Stimulated activated CD4-positive, alpha-beta T cell treated with anti-CD3 and anti-CD28 coated beads, TNF-alpha, amount 100 ng/mL, for 4 hours (primary cell): ENCODE measurements around the gene ADAMTS2.

Experiments used
- DNase-seq, 3 experiments: peaks; one replicate each; pipeline ENCODE4 v3.0.0-alpha.2; 2020; ENCODE audit warnings: low read depth in 3 of 3

The ADAMTS2 gene

GRCh38 chr5:179194941-179195381 lies 150.3 kb downstream of the ADAMTS2 start:
- DNase-seq: no peak

GRCh38 chr5:179194201-179194910 lies 150.9 kb downstream of the ADAMTS2 start:
- DNase-seq: no peak

DNA sequence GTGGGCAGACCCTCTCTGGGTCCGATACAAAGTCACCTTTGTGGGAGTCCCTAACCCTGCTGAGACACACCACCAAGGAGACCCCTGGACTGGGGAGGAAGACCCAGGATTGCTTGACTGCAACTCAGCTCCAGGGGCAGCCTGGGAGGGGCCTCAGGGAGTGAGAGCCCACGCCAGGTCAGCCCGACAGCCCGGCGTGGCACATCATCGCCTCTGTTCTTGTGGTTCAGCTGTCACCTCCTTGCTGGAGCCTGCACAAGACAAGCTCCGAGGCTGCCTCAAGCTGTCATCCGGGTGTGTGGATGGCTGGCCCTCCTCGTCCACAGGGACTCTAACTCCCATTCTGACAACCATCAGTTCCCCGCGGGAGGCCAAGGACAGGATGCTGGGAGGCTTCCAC lies 151.5 kb downstream of the ADAMTS2 start:
- no peak for DNase-seq

DNA sequence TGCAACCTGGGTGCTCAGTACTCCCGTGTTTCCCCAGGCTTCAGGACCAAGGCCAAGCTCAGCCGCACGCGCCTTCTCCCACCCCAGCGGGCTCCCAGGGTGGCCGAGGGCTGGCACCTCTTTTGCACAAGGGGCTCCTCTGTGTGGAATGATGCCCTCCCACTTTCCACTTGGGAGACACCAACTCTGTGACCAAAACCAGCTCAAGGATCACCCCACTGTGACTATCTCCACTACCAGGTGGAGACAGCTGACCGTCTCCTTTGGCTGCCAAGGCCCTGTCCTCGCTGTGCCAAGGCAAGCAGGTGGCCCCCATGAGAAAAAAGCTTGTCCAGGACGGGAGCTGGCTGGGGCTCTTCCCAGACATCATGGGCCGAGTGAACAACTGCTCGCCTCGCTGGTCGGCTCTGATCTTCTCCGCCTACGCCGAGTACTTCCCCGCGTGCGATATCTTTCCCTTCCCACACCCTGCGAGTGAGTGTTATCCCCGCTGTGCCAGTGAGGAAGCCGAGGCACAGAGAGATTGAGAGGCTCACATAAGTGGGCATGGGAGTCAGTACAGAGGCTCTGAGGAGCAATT lies 152.3 kb downstream of the ADAMTS2 start:
- DNase-seq: no peak

DNA sequence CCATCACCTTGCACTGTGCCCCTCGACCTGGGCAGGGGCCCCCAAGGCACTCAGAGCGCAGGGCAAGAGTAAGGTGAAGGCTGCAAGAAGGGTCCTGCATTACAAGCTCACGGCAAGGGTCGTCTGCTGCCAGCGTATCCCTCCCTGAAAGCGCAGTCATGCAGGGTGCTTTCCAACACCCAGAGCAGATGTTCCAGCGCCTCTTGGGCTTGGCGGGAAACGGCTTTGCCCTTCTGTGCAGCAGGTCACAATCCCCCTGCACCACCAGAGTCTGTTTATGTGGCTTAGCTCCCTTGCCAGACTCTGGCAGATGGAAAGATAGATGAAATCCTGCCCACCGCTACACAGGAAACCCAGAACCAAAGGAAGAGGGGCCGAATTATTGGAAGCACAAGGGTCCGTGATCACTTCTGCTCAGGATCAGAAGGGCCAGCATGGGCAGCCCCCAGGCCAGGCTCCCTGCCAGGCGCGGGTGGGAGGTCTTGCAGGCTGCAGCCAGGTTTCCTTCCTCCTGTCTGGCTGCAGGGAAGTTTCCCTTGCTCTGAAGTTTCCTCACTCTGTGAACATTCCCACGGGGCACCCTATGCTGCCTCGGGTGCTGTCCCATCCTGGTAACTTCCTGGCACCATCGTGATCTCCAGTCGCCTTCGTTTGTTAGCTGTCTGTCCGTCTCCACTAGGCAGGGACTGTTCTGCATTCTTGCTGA lies 152.9 kb downstream of the ADAMTS2 start:
- DNase-seq: no peak

DNA sequence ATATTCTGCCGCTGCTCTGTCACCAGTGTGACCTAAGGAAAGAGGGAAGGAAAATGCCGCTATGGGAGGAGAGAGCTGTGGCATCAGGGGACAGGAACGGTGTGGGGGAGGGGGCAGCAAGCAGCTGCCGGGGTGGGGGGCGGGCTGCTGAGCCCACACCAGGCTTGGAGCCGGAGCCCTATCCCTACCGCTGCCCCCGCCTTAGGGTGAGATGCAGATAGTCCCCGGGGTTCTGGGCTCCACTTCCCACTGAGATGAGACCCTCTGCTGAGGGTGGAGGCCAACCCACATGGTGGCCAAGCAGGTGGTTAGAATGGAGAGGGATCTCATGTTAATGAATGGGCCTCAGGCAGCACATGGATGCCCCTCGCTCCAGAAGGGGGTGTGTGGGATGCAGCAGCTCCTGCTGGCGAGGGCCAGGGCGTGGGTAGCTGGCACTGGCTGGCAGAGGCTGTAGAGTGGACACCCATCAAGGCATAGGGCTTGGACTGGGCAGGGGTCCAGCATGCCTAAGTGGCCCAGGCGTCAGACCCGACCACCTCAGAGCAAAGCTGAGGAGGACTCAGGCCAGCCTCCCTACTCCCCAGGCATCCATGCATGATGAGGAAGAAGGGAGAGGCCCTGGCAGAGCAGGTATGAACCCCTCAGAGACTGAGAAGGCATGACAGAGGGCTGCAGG lies 153.6 kb downstream of the ADAMTS2 start:
- no peak for DNase-seq

DNA sequence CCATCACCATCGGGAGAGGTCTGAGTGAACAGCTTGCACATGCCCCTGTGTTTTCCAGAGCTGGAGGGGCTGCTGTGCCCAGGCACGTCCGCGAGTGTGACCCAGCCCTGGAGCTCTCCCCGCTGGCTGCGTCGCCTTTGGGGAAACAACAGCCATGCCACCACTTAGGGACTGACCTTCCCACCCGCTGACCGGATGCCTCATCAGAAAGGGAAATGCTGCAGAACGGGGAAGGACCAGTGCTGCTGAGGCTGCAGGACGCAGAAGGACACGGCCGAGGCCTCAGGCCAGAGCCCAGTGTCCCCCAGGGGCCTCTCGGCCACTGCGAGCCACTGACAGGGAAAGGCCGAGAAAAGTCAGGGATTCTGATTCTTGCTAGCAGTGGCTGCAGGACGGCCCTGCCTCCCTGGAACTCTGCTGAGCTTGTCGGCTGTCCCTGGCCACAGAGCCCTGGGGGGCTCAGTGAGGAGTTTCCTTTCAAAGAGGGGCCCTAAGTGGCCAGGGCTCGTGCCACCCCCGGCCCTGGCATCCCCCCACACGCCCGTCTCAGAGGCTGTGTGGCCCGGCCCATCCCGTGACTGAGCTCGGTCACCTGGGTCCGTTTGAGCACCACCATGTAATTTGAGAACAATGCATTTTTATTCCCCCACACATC lies 154.3 kb downstream of the ADAMTS2 start:
- no peak for DNase-seq

- no peak for DNase-seq
Measured at GRCh38 chr5:179188636-179189035, 156.6 kb downstream of the ADAMTS2 start.

DNA sequence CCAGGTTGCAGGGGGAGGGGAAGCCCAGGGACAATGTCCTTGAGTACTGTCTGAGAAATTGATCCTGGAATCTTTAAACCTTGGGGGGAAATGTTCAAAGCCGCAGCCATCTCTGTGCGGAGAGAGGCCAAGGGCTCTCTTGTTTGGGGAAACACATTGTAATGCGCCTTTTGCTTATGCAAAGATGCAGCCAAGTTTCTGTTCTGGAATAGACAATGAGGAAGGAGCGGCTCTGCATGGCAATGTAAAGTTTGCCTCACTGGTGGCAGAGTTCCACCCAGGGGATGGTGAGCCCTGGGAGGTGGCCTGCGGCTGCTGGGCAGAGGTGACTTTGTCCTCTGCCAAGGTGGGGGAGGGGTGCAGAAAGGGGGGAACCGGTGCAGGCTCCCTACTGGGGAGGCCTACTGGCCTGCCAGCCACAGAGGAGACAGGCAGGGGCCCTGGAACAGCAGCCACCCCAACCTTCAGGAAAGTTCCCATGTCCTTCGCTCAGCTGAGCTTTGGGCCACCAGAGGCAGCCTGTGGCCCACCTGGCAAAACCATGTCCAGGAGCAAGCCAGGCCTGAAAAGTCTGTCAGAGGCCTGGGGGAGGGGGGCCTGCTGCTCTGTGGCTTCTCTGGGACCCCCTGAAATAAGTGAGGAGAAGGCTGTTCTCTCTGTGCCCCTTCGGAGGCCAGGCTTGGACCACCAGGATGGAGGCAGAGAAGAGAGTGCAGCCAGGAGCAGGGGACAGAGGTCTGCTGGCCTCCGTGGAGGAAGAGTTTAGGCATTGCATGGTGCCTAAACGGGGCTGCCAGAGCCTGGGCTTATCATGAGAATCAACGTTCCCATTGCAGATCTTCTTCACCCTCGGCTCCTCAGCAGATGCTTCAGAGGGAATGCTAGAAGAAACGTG lies 157.3 kb downstream of the ADAMTS2 start:
- DNase-seq: no peak

DNA sequence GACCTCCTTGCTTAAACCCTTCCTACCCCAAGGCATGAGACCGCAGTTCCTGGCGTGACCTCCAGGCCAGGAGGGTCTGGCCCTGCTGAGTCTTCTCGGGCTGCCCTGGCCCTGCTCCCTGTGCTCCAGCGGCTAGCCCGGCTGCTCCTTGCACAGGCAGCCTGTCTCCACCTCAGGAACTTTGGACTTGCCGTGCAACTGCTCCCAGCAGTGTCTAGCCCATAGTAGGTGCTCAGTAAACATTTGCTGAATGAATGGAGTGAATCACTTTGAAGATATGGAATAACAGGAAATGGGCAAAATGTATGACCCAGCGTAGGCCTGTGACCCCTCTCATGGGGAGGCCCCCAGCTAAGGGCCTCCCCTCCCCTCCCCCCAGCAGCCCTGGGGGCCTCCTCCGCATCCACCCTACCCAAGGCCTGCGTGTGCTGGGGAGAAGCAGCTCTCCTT lies 158.0 kb downstream of the ADAMTS2 start:
- no peak for DNase-seq

DNA sequence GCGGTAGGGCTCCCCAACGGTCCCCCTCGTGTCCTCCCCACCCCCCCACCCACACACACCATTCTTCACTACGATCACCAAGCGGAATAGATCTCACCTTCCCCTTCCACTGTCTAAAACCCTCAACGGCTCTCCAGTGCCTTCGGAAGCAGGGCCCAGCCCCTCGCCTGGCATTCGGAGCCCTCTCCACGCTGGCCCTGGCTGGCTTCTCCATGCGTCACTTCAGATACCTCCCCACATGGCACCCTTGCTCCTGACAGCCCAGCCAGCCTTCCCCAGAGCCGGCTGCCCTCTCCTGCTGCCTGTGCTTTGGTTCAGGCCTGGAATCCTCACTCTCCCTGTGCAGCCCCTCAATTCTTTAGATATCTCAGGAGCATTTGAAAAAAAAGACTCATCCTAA lies 158.5 kb downstream of the ADAMTS2 start:
- no peak for DNase-seq

- no peak for DNase-seq
Measured at GRCh38 chr5:179185941-179186411, 159.3 kb downstream of the ADAMTS2 start.

- no peak for DNase-seq
Measured at GRCh38 chr5:179185256-179185940, 159.9 kb downstream of the ADAMTS2 start.

DNA sequence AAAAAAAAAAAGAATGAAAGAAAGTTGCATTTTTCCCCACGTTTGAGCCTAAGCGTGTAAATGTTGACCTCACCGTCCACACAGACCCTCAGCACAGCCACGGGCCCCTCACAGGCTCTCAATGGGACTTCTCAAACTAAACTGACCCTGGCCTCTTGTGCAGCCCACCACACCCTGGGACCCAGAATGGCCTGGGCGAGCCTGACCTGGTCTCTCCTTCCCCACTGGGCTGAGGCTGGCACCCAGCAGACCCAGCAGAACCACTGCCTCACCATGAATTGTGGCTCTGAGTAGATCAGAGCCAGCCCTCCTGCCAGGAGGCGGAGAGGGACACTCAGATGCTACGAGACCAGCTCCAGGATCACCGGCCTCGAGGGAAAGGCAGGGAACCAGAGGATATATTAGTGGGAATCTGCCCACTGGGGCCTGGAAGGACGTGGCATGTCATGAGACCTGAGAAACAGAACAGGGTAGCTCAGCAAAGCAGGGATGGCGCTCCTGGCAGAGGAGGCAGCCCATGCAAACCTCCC lies 160.7 kb downstream of the ADAMTS2 start:
- no peak for DNase-seq

DNA sequence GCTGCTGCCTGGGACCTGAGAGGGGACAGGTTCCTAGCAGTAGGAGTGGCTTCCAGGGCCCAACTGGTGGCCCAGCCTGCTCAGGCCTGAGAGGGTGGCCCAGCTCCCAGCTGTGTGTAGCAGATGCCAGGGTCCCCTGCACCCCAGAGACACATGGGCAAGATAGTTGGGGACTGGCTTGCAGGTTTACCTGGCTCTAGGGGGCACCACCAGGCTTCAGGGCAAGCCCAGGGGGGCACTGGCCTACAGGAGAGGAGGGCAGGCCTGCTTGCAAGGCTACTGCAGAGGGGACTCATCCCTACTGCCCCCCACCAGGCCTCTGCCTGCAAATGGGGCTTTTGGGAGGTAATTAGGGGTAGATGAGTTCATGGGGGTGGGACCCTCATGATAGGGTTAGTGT lies 161.8 kb downstream of the ADAMTS2 start:
- DNase-seq: no peak

GRCh38 chr5:179182601-179183000 lies 162.7 kb downstream of the ADAMTS2 start:
- no peak for DNase-seq

DNA sequence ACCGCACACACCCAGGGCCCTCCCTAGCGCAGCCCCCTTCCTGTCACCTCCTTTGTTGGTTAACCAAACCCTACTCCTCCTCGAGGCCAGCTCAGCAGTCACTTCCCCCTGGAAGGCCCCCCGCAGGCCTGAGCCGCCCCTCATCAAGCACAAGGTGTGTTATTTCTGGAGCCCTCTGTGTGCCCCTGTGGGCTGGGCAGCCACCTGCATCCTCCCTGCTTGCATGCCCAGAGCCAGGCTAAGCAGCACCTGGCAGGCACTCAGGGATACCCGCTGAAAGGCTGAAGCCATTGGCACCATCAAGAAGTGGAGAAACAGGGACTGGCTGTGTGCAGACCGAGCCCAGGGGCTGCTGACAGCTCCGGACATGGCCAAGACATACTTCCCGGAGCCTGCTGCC lies 163.3 kb downstream of the ADAMTS2 start:
- DNase-seq: no peak

DNA sequence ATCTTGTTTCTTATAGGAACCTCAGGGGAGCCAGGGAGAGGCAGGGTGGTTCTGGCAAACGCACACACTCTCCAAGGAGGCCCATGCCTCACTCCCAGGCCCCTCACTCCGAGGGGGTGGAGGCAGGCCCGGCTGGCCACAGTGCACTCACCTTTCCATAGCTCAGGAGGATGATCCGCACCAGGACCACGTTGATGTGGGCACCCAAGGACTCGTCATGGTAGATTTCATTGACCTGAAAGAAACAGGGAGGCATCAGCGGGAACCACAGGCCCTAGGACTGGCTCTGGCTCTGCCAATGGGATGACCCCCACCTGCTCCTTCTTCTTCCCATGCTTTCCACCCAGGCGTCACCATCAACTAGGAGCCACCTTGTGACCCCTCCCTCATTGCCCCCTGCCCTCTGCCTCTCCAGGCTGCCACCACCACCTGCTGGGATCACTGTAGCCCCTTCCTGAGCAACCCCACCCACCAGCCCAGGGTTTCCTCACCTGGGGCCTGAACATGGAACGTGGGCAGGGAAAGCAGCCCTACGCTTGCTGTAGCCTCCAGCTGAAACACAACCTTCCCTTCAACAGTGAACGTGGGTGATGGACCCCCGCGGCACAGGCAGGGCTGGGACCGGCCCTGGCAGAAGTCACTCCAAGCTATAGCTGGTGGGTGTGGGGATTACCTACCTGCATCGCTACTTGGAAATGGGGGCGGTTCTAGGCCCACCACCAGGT lies 164.2 kb downstream of the ADAMTS2 start:
- DNase-seq: no peak

DNA sequence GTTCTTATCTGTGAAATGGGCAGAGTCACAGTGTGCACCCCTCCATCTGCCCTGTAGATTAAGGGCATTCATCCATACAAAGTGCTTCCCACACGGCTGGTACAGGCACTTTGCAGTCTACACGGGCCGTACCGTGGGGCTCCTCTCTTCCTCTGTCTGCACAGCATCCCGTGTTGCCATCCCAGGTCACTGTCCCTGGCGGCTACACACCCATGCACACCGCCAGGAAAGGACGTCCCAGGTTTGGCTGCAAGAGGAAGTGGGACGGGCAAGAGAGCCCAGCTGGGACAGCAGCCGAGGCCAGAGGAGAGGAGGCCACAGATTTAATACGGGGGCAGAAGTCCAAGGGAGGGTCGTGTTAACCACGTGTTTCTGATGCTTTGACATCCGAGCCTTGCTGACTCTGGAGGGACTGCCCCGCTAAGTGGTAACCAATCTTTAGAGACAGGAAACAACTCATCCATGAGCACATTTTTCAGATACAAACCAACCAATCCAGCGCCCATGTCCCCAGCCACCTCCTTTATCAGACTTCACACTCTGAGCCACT lies 165.1 kb downstream of the ADAMTS2 start:
- DNase-seq: no peak
